Ecto neural progenitor cell (in vitro differentiated cells): ENCODE measurements around the gene TNK2.
A peak's percentile ranks its signal among the peaks of the same experiment; 100 is the strongest.

ENCODE experiments used
- DNase-seq: peaks from one replicate; pipeline ENCODE4 v3.0.0-alpha.2; 2018; ENCODE audit warnings: low spot score

The TNK2 gene

DNA sequence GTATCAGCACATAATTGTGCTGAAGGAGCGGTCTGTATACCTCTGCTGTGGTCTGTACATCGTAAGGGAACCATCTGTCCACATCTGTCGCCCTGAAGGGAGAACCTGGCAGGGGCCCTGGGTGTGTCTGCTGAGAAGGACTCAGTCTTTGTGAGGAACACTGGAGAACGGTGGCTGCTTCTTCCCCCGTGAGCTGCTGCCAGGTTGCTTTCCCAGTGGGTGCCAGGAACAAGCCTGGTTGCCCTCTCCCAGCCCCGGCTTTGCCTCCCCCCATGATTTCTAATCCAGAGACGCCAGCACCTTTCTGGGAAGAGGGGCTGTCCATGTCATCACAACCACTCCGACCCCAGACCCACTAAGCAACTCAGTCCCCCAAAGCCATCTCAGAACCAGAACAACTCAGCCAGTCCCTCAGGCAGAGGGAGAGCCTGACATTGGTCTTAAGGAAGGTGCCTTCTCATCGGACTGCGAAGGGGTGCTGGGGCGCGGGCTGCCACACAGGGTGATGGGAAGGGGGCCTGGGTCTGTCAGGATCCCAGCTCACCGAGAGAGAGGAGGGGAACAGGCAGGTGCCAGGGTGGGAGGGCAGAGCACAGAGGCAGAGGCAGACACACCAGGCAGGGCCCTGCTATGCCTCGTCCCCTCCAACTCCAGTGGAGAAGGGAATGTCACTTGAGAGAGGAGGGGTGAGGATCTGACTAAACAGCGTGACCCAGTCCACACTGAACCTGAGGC lies 8.5 kb downstream of the TNK2 start:
- no peak for DNase-seq

- no peak for DNase-seq
These were observed 10.4 kb downstream of the TNK2 start for GRCh38 chr3:195897853-195898415.

DNA sequence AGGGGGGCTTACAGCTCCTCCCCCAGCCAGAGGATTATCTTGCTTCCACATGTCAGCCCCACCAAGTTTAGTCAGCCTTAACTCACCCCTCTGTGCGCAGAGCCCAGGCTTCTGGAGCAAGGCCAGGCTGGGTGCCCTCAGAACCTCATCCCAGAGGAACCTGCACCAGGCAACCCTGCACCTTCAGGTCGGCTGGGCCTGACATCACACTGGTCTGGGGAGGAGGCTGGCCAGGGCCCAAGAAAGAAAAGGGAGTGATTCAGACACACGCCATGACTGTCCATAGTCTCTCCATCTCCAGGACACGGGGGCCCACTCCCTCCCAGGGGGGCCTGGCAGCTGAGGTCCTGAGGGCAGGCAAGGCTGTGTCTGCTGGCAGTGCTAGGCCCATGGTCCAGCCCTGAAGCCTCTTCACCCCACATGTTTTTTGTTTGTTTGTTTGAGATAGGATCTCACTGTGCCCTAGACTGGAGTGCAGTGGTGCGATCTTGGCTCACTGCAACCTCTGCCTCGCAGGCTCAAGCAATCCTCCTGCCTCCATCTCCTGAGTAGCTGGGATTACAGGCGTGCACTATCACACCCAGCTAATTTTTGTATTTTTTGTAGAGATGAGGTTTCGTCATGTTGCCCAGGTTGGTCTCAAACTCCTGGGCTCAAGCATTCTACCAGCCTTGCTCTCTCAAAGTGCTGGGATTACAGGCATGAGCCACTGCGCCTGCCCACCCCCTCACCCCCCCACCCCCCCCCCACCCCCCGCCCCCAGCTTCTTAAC lies 11.1 kb downstream of the TNK2 start:
- no peak for DNase-seq

GRCh38 chr3:195896361-195897080 lies 11.8 kb downstream of the TNK2 start:
- no peak for DNase-seq

GRCh38 chr3:195895861-195896360 lies 12.4 kb downstream of the TNK2 start:
- DNase-seq = peak; percentile 73

GRCh38 chr3:195895078-195895860 lies 13.1 kb downstream of the TNK2 start:
- peak; percentile 66 for DNase-seq

- DNase-seq = no peak
These were observed 14.4 kb downstream of the TNK2 start for GRCh38 chr3:195893916-195894465.

DNA sequence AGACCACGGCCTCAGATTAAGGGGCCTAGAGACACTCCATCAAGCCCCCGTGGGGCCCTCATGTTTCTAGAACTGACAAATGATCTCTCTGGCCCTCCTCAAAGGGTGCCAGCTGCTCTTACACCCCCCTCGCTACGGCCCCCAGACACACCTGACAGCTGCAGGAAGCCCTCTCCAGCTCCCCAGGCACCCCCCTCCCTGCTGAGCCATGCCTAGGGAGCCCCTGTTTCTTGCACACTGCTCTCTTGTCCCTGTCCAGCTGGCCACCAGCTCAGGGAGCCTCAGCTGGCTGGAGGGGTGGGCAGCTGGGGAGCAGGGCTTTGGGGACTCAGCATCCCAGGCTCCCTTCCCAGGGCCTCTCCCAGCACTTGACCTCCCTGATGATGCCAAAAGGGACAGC lies 14.8 kb downstream of the TNK2 start:
- no peak for DNase-seq

DNA sequence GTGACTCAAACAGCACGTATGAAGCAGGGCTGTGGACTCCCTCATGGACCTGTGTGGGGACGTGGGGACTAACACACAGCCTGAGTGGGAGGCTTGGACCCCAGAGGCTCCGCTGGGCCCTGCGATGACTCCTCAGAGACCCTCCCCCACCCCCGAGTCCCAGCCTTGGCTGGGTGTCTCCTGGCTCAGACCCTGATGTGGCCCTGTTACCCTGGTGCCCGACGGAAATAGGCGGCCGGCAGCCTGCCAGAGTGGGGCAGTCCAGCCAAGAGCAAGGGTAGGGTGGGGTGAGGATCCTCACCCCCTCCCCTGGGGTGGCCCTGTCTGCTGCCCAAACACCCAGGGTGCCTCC lies 15.3 kb downstream of the TNK2 start:
- no peak for DNase-seq

- DNase-seq = peak; percentile 65
These were observed 16.0 kb downstream of the TNK2 start for GRCh38 chr3:195892105-195893043.

GRCh38 chr3:195891431-195892104 lies 16.8 kb downstream of the TNK2 start:
- DNase-seq = no peak

DNA sequence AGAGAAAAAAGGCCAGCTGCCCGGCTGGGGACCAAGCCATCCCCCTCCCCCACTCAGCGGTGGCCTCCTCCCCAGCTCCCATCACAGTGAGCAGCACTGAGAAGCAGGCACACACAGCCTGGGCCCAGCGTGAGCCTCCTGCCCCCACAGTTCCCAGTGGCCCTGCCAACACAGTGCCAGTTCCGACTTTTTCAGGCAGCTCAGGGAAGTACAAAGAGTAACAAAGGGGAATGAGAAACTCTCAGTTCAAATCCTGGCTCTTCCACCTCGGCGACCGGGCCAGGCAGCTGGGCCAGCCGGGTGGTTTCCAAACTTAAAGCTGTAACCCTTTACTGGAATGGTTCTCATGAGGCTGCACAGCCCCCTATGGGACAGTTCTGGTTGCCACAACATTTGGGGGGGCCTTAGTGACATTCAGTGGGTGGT lies 18.5 kb downstream of the TNK2 start:
- DNase-seq = peak; percentile 63

- no peak for DNase-seq
These were observed 19.1 kb downstream of the TNK2 start for GRCh38 chr3:195888981-195889869.

DNA sequence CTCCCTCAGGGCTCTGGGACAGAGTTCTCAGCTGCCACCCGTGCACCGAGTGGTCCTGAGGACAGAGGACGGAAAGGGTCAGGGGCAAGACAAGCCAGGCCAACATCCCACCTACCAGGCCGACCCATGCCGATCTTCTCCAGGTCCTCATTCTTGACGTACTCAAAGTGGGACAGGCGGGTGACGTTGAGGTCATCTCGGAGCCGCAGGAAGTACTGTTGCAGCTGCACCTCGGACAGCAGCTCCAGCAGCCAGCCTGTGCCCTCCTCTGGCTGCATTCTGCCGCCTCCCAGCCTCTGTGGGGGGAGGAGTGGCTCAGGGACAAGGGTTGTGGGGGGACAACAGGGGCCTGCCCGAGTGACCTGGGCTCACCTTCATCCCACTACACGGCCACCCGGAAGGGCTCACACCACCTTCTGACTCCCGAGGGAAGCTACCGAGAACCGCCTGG lies 20.0 kb downstream of the TNK2 start:
- no peak for DNase-seq

- DNase-seq = no peak
These were observed 20.7 kb downstream of the TNK2 start for GRCh38 chr3:195887670-195888069.

- no peak for DNase-seq
These were observed 21.9 kb downstream of the TNK2 start for GRCh38 chr3:195886181-195887141.
